Measurements from ENCODE around the gene PDE3A. TPM values are rescaled to one million over a fixed set of nuclear protein-coding genes. Genes with fewer than 3 reads are reported as not detected.

Gene PDE3A
- total RNA-seq, 1 donor from 2014 or later, result 5.5 TPM

DNA sequence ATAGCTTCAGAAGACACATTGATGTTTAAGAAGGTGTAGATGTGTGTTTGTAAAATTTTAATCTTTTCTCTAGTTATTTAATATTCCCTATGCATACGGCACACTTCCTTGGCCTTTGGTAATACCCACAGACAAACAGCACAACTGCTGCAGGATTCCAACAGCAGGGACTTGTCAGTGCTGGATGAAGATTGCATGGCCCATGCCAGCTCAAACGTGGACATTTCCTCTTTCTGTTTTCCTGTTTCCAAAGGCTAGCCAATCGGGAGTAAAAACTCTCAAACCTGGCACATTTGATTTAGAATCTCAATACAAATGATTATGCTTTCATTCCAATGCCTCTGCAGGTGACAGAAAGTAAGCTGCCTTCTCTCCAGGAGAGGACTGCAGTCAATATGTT, 22.5 kb upstream of the PDE3A start:
- TF ChIP-seq, protein P1, sequence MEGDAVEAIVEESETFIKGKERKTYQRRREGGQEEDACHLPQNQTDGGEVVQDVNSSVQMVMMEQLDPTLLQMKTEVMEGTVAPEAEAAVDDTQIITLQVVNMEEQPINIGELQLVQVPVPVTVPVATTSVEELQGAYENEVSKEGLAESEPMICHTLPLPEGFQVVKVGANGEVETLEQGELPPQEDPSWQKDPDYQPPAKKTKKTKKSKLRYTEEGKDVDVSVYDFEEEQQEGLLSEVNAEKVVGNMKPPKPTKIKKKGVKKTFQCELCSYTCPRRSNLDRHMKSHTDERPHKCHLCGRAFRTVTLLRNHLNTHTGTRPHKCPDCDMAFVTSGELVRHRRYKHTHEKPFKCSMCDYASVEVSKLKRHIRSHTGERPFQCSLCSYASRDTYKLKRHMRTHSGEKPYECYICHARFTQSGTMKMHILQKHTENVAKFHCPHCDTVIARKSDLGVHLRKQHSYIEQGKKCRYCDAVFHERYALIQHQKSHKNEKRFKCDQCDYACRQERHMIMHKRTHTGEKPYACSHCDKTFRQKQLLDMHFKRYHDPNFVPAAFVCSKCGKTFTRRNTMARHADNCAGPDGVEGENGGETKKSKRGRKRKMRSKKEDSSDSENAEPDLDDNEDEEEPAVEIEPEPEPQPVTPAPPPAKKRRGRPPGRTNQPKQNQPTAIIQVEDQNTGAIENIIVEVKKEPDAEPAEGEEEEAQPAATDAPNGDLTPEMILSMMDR (IDR thresholded peaks at IDR 0.05), result no peak
- Histone ChIP-seq H3K9me3 (no peaks in the 10 kb centered on the region), H3K27ac (no peak overlapping the region), H3K4me3 (no peak overlapping the region), H3K36me3 (no peaks in the 10 kb centered on the region), H3K27me3 (ENCODE audit: low read depth) (no peaks in the 10 kb centered on the region), H3K4me1 (no peaks in the 10 kb centered on the region)
- DNase-seq, result no peak
- ATAC-seq, result no peak
- intact Hi-C loops (cut with DNase I), result no loop called here

DNA sequence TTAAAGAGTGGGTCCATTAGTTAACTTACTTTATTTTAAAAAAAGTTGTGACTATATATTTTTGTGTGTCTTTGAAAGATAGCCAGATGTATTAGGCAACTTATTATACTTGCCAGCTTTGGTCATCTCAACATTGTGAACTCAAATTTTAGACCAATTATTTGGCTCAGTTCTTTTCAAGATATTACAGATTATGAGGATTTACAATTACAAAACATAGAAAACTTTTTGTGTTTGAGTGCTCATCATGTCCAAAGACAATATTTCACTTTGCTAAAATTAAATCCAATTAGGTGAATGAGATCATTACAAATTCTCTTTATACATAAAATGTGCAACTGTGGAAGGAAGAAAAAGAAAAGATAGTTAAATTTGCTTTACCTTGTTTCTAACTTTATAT, 18.3 kb upstream of the PDE3A start:
- no peak for ATAC-seq
- H3K27me3 ChIP-seq (ENCODE audit: low read depth), result no peaks in the 10 kb centered on the region
- no peak overlapping the region for H3K27ac ChIP-seq
- H3K4me3 ChIP-seq, result no peak overlapping the region
- intact Hi-C loops (cut with DNase I), result no loop called here
- DNase-seq, result no peak
- no peaks in the 10 kb centered on the region for H3K4me1 ChIP-seq
- H3K36me3 ChIP-seq, result no peaks in the 10 kb centered on the region
- H3K9me3 ChIP-seq, result no peaks in the 10 kb centered on the region
- TF ChIP-seq, protein P1 (IDR thresholded peaks at IDR 0.05), result no peak

DNA sequence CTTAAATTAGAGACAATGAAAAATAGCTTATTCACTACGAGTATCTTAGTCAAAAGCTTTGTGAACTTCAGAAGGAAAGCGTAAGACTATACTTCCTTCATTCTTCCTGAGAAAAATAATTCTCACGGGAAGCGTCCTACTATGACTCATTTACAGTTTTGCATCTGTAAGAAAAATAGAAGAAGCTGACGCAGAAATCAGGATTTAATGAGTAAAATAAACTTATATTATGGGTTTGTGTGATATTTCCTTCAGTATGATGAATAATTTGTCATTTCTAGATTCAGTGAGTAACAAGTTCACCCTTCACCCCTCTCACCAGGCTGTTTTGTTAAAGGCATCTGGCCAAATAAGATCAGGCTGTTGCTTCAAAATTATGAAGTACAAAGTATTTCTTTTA, 17.8 kb upstream of the PDE3A start:
- Histone ChIP-seq H3K36me3 (no peaks in the 10 kb centered on the region), H3K4me1 (no peaks in the 10 kb centered on the region), H3K4me3 (no peak overlapping the region), H3K27me3 (ENCODE audit: low read depth) (no peaks in the 10 kb centered on the region), H3K27ac (no peak overlapping the region), H3K9me3 (no peaks in the 10 kb centered on the region)
- DNase-seq (no peak), ATAC-seq (no peak)
- TF ChIP-seq, protein P1 (IDR thresholded peaks at IDR 0.05), result no peak
- intact Hi-C loops (cut with DNase I), result no loop called here

DNA sequence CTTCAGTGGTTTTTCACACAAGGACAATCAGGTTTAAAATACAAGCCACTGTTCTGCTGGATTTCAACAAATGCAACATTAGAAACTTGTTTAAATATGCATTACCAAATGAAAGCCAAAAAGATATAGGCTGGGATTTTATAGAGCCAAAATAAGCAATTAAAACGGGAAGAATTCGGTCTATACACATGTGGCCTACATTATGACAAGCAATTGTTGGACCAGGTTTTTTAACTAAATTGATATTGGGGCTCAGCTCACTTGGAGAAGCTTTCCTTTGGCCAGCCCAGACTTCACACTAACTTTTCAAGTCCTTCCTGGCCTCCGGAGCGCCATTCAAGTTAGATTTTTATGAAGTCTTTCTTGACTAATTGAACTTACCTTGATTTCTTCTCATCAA, 16.9 kb upstream of the PDE3A start:
- H3K27ac ChIP-seq, result no peak overlapping the region
- no peaks in the 10 kb centered on the region for H3K27me3 ChIP-seq (ENCODE audit: low read depth)
- no peaks in the 10 kb centered on the region for H3K9me3 ChIP-seq
- H3K4me3 ChIP-seq, result no peak overlapping the region
- H3K36me3 ChIP-seq, result no peaks in the 10 kb centered on the region
- TF ChIP-seq, protein P1 (IDR thresholded peaks at IDR 0.05), result no peak
- H3K4me1 ChIP-seq, result no peaks in the 10 kb centered on the region
- no peak for ATAC-seq
- intact Hi-C loops (cut with DNase I), result no loop called here
- no peak for DNase-seq

DNA sequence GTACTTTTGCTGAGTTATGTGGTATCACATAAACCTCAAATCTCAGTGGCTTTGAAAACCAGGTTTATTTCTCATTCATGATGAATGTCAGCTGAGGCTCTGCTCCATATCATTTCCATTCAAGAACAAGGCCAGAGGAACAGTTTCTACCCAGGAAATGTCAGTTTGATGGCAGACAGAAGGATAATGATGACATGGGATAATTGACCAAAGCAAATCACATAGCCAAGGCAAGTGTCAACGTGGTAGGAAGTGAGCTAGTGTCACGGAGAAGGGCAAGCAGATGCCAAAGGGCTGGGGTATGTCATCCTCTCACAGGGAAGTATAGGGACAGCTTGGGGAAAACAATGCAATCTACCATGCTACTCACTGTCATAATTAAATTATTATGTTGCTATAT, 12.3 kb upstream of the PDE3A start:
- TF ChIP-seq, protein P1 (IDR thresholded peaks at IDR 0.05), result no peak
- DNase-seq, result no peak
- ATAC-seq, result no peak
- intact Hi-C loops (cut with DNase I), result no loop called here
- H3K27ac ChIP-seq, result no peak overlapping the region
- H3K4me1 ChIP-seq, result no peaks in the 10 kb centered on the region
- H3K9me3 ChIP-seq, result no peaks in the 10 kb centered on the region
- H3K36me3 ChIP-seq, result no peaks in the 10 kb centered on the region
- no peaks in the 10 kb centered on the region for H3K27me3 ChIP-seq (ENCODE audit: low read depth)
- H3K4me3 ChIP-seq, result no peak overlapping the region

DNA sequence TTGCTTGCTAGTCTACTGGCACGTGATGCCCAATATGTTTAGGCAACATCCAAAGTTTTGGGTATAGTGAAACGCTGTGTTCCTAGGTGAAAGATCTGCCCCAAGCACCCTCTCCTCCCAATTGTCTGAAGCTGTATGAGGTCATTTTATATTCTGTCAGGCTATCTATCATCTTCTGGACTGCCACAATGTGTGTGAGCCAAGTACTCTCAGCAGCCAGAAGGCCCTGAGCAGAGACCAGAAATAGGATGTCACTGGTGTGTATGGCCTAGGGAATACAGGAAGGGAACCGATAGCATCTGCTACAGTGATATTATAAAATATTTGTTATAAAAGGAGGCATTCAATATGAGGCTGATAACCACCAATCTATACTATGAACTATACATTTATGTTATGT, 7.9 kb upstream of the PDE3A start:
- no peaks in the 10 kb centered on the region for H3K27me3 ChIP-seq (ENCODE audit: low read depth)
- no peak overlapping the region for H3K27ac ChIP-seq
- H3K9me3 ChIP-seq, result no peaks in the 10 kb centered on the region
- H3K4me3 ChIP-seq, result no peak overlapping the region
- intact Hi-C loops (cut with DNase I), result no loop called here
- H3K36me3 ChIP-seq, result no peaks in the 10 kb centered on the region
- DNase-seq (no peak), ATAC-seq (no peak)
- H3K4me1 ChIP-seq, result no peaks in the 10 kb centered on the region
- TF ChIP-seq, protein P1 (IDR thresholded peaks at IDR 0.05), result no peak

Measured in lower lobe of right lung (tissue), 2 donors.